ENCODE results near the gene KISS1R.
"Not testable (repeated sequence)": the region's sequence is repeated elsewhere in the genome, so short reads cannot be mapped to it uniquely, and the experiment has no call there.

The KISS1R gene

DNA sequence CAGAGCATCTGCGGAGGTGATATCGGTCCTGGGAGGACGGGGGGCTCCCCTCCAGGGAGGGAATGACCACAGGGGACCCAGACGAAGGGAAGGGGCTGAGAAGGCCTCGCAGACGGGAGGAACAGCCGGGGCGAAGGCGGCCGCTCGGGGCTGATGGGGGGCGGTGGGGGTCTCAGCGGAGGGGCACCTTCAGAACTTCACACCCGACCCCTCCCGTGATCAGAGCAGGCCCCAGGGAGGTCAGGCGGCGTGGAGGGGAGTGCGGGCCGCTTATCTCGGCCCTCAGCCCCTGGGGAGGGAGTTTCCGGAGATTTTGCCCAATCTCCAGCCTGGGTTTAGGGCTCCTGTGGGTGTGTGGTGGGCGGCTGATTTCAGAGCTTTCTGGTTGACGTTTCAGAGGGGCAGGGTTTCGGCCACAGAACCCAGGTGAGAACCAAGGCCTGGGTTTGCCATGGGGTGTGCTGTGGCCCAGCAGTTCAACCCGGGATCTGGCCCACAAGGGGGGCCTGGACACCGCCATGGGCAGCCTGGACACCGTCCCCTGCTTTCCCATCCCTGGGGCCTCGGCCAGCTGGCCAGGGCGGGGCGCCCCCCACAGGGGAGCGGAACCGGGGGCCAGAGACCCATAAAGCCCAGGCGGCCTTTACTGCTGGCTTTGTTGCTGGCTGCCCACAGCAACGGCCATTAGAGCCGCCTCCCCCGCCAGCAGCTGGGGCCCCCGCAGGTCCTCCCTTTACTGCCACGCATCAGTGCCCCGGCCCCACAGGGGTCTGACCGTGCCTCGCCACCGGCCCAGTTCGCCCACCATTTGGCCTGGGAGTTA, 37.8 kb downstream of the KISS1R start:
- no peak for DNase-seq (ENCODE audit: low read depth)

DNA sequence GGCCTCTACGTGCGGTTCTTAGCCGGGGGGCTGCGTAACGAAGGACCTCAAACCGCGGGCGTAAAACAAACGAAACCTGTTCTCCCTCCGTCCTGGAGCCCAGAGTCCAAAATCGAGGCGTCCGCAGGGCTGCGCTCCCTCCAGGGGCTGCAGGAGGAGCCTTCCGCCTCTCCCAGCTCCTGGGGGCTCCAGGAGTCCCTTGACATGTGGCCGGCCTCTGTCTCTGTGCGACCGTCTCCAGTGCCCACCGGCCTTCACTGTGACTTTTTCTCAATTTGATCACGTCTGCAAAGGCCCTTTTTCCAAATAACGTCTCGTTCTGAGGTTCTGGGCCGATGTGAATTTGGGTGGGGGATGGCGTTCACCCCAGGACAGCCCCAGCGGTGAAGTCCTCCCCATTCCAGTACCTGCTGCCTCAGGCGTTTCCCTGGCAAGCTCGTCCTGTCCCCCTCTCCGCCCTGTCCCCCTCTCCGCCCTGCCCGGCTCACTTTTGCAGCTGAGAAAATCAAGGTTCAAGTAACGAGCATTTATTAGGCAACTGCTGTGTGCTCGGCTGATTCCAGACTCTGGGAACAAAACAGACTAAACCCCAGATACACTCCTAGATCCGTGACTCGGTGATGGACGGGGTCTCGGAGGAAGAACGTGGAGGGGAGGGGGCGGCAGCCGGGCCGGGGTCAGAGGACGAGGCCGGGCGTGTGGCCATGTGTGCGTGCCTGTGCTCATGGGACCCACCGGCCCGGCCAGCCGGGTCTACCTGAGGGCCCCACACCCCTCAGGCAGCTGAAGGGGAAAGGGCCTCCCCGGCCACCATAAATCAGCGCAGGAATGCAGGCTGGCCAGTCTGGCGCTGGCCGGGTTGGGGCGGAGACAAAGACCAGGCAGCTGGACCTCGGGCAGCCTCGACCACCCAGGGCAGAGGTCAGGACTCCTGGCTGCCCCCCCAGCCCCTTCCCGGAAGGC, 39.0 kb downstream of the KISS1R start:
- DNase-seq (ENCODE audit: low read depth) = no peak

DNA sequence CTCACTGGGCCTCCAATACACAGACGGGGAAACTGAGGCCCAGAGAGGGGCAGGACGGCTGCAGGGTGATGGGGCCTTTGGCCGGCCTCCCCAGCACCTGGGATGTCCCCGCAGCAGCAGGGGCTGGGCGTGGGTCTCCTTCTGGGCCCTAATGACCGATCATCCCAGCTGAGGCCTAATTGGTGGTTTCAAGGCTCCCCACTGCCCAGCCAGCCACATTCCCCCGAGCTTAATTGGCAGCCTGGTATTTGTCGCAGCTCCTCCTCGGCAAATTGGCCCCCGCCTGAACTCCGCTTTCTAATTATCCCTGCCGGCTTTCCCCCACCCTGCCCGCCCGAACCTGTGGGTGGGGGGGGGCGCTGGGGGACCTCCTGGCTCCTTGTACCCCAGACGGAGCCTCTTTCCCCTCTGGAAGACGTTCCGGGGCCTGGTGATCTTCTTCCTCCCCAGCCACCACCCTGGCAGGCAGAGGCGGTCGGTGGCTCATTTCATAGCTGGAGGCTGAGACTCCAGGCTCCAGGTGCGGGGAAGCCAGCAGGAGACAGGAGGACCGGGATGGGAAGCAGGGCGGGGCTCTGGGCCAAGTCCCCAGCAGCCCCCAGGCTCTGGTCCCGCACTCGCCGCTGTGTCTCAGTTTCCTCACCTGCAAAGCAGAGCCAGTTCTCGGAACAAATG, 39.8 kb downstream of the KISS1R start:
- no peak for DNase-seq (ENCODE audit: low read depth)

DNA sequence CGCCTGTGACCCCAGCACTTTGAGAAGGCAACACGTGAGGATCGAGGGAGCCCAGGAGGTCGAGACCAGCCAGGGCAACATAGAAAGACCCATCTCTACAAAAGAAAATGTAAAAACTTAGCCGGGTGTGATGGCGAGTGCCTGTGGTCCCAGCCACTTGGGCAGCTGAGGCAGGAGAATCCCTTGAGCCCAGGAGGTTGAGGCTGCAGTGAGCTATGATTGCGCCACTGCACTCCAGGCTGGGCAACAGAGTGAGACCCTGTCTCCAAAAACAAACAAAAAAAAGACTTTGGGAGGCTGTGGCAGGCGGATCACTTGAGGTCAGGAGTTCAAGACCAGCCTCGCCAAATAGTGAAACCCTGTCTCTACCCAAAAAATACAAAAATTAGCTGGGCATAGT, 40.4 kb downstream of the KISS1R start:
- not testable (repeated sequence) for DNase-seq (ENCODE audit: low read depth)

DNA sequence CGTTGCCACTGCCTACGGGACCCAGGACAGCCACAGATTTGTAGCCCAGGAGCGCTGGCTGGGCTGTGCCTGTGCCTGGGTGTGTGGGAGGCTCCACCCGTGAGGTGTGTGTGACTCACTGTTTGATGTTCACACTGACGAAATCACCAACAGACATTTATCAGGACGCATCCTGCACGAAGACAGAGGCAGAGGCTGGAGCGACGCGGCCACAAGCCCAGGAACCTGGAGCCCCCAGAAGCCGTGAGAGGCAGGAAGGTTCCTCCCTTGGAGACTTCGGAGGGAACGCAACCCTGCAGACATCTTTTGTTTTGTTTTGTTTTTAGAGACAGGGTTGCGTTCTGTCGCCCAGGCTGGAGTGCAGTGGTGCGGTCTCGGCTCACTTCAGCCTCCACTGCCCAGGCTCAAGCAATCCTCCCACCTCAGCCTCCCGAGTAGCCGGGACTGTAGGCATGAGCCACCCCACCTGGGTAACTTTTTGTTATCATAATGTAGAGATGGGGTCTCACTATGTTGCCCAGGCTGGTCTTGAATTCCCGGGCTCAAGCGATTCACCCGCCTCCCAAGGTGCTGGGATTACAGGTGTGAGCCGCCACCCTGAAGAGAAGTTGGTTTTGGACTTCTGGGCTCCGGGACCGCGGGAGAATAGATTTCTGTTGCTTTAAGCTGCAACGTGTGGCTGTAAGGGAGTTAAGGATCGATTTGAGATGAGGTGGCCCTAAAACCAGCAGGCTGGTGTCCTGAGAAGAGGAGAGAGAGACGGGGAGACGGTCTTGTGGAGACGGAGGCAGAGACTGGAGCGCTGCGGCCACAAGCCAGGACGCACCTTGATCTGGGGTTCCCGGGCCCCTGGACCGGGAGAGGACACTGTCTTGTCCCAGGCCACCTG, 42.1 kb downstream of the KISS1R start:
- DNase-seq (ENCODE audit: low read depth) = peak; percentile 52

DNA sequence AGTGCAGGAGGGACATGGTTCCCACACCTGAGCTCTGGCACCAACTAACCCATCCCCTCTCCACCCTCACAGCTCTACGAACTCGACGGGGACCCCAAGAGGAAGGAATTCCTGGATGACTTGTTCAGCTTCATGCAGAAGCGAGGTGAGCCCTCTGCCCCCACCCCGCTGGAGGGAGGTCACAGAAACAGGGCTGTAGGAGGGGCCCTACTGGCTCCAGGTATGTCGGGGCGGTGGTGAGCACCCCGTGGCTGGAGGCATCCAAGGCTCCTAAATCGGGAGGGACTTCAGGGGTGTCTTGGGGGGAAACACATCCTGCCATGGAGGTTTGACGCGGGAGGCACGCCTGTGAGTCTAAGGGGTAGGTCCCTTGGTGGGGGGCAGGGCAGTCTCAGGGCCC, 42.9 kb downstream of the KISS1R start:
- no peak for DNase-seq (ENCODE audit: low read depth)

DNA sequence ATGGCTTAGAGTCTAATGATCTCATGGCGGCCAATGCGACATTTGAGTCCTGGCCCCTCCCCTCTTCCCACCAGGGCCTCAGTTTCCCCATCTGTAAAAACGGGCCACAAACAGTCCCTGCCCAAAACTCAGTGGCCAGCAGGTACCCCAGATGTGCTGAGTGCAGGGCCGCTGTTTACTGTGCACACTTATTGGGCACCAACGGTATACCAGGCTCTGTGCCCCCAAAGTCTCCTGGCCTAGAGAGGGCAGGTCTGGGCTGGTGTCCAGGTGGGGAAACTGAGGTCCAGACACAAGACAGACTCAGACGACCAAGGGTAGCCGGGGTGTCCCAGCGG, 43.4 kb downstream of the KISS1R start:
- no peak for DNase-seq (ENCODE audit: low read depth)

DNA sequence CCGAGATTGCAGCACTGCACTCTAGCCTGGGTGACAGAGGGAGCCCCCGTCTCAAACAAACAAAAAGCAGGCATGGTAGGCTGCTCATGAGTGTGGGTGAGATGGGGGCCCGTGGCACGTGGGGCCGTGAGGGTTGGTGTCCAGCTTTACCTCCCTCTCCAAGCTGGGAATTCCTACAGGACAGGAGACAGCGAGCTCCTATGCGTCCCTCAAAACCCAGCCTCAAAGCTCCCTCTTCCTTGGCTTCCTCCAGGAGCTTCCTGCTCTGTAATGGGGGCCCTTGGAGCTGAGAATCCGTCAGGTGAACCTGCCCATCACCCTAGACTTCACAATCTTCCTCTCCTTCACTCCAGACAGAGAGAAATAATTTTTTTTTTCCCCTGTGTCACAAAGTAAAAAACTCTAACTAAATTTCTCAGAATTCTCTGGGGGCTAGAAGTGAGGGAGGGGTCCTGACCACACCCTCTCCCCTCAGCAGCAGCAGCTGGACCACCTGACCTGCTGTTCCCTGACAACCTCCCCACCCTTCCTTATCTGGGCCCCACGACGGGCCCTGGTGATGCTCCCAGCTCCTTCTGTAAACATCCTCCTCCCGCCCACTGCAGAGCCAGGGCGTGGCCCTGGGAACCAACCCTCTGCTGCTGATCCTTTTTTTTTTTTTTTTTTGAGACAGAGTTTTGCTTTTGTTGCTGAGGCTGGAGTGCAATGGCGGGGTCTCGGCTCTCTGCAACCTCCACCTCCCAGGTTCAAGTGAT, 44.9 kb downstream of the KISS1R start:
- no peak for DNase-seq (ENCODE audit: low read depth)

DNA sequence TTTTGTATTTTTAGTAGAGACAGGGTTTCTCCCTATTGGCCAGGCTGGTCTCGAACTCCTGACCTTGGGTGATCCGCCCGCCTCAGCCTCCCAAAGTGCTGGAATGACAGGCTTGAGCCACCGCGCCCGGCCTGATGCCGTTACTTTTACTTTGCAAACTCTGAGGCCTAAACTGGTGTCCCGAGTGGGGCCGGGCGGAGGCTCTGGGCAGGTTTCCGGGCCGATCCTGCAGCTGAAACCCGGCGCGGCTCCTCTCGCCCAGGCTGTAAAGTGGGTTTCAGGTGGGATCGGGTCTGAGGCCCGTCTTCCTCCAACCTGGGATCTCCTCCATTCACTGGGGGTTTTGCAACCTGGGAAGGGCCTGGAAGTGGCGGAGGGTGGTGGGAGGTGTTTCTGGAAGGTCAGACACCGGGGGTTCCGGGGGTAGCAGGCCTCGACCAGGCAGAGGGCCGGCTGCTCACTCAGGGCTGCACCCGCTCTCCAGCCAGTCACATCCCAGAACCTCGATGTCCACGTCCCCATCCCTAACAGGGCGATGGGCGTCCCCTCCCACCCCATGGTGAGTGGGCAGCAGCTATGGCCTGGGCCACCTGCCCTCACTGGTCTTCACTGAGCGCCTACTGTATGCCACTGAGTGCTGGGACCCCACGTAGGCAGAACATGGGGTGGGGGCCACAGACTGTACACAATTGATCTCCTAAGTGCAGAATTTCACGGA, 45.7 kb downstream of the KISS1R start:
- no peak for DNase-seq (ENCODE audit: low read depth)

DNA sequence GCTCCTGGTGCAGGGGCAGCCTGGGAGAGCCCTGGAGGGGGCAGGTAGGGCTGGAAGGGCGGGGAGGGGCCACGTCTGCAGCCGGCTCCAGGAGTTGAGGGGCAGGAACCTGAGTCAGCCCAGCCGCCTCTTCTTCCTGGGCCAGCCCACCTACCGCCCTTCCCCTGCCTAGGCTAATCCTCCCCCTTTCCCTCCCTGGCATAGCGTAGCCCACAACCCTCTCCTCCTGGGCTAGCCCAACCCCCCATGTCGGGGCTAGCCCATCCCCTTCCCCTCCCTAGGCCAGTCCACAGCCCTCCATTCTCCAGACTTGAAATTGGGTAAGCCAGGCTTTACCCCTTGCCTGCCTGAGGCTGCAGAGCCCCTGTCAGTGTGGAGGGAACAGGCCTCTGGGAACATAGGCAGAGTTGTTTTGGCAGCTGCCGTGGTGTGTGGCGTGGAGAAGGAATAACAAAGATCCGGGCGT, 46.4 kb downstream of the KISS1R start:
- DNase-seq (ENCODE audit: low read depth) = no peak

DNA sequence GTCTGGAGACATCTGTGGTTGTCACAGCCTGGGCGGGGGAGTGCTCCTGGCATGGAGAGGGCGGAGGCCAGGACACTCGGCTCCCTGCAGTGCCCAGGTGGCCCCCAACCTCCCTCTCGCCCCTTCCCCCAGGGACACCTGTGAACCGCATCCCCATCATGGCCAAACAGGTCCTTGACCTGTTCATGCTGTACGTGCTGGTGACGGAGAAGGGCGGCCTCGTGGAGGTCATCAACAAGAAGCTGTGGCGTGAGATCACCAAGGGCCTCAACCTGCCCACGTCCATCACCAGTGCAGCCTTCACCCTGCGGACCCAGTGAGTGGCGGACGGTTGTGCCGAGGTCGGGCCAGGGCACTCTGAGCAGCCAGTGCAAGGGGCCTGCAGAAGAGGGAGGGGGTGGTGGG, 47.0 kb downstream of the KISS1R start:
- DNase-seq (ENCODE audit: low read depth) = no peak

DNA sequence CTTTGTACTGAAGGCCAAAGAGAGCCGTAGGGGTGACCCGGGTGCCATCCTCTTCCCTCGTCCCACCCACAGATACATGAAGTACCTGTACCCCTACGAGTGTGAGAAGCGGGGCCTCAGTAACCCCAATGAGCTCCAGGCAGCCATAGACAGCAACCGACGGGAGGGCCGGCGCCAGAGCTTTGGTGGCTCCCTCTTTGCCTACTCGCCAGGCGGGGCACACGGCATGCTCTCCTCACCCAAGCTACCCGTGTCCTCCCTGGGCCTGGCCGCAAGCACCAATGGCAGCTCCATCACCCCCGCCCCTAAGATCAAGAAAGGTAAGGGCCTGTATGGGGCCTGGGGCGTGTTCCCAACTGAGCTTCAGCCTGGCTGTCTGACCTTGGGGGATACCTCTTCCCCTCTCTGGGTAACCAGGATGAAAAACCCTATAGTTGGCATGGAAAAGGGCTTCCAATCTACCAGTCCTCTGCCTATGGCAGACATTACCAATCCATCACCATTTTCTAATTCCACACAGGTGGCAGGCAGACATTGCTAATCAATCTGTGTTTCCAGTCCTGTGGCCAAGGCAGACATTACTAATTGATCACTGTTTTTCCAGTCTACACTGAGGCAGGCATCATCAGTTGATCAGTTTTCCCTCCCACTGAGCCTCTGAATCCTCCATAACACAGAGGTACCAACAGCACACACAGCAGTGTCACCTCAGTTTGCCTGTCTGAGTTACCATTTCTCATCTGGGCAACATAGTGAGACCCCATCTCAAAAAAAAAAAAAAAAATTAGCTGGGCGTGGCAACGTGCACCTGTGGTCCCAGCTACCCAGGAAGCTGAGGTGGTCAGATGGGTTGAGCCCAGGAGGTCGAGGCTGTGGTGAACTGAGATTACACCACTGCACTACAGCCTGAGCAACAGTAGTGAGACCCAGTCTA, 47.9 kb downstream of the KISS1R start:
- no peak for DNase-seq (ENCODE audit: low read depth)

DNA sequence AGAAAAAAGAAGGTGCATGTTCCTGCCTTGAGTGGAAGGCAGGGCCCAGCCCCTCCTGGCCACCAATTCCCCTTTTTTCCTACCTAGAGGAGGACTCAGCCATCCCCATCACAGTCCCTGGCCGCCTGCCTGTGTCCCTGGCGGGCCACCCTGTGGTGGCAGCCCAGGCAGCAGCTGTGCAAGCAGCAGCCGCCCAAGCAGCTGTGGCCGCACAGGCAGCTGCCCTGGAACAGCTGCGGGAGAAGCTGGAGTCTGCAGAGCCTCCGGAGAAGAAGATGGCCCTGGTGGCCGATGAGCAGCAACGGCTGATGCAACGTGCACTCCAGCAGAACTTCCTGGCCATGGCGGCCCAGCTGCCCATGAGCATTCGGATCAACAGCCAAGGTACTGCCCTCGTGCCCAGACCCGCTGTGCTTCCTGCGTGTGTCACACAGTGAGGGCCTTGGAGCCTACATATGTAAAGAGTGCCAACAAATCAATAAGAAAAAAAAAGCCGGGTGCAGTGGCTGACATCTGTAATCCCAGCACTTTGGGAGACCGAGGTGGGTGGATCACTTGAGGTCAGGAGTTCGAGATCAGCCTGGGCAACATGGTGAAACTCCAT, 49.5 kb downstream of the KISS1R start:
- no peak for DNase-seq (ENCODE audit: low read depth)

Data from stimulated activated CD4-positive, alpha-beta T cell treated with anti-CD3 and anti-CD28 coated beads, Interleukin-2, amount 100 ng/mL, for 4 hours (primary cell).